Colonic mucosa (tissue), 4 donors: ENCODE data around the gene LDLRAD1. TPM values are rescaled to one million over a fixed set of nuclear protein-coding genes. Genes with fewer than 3 reads are reported as not detected.

Source experiments
- DNase-seq: peaks from one replicate; pipeline ENCODE4 v3.0.0-alpha.2; 2020
- H3K27ac ChIP-seq: fragments of 200-600 bp; one replicate; pipeline ENCODE4 v1.8.0; 2021
- H3K27me3 ChIP-seq: fragments of 200-600 bp; one replicate; pipeline ENCODE4 v1.8.0; 2021
- H3K36me3 ChIP-seq: fragments of 200-600 bp; one replicate; pipeline ENCODE4 v1.8.0; 2021
- H3K4me1 ChIP-seq: fragments of 200-600 bp; one replicate; pipeline ENCODE4 v1.8.0; 2021; ENCODE audit warnings: mild to moderate bottlenecking
- H3K4me3 ChIP-seq: fragments of 200-600 bp; one replicate; pipeline ENCODE4 v1.8.0; 2021
- H3K9ac ChIP-seq, 2 donors: one replicate each; pipeline ENCODE4 v1.7.0; 2013; ENCODE audit warnings: control low read depth in 2 of 2, low read depth in 2 of 2, low read length in 2 of 2
- H3K9me3 ChIP-seq: fragments of 200-600 bp; one replicate; pipeline ENCODE4 v1.8.0; 2021
- CTCF ChIP-seq: fragments of 200-600 bp; IDR thresholded peaks from one replicate; pipeline ENCODE4 v1.8.0; 2022; ENCODE audit warnings: antibody characterized with exemption, mild to moderate bottlenecking
- intact Hi-C: fragments of 100-400 bp; cut with DNase I; formaldehyde crosslinking; loops from one replicate; pipeline ENCODE4 v1.14.1; 2022
- total RNA-seq, 2 donors: library from RNA; stranded (reverse); fragmentation: NEBNext Ultra II Directional in 1 of 2; extraction: Animal tissue kit (Norgen Biotek cat#: 25700) in 1 of 2; gene quantifications; one replicate each; pipeline ENCODE4 v1.2.1, GENCODE V29; 2021
- donor health status: healthy.
- donor health status: DM: no; HTN: no; CAD: no.
- donor health status: DM: no; HTN: no; CAD: no.

Gene LDLRAD1
- under 1 TPM in 1 of 2 donors, not detected in 1; 0.24 TPM for total RNA-seq

- DNase-seq: peak; percentile 38
- Histone ChIP-seq H3K9me3 (no peaks in the 10 kb centered on the region), H3K27ac (no peak within 1 kb of the TSS), H3K36me3 (no peaks in the 10 kb centered on the region), H3K4me3 (no peak within 1 kb of the TSS), H3K4me1 (no peaks in the 10 kb centered on the region), H3K27me3 (no peaks in the 10 kb centered on the region), H3K9ac (no peak within 1 kb of the TSS)
- intact Hi-C loops: no loop called here
- no peak for TF ChIP-seq CTCF
Measured at GRCh38 chr1:54017979-54018378, at the start of gene LDLRAD1. LDLRAD1 (minus strand) TSS chr1:54018186; CDS start chr1:54018112, 74 bp downstream.

GRCh38 chr1:54064299-54064698 is 46.3 kb upstream of the LDLRAD1 start:
- Histone ChIP-seq H3K4me3 (no peak overlapping the region), H3K27ac (no peak overlapping the region), H3K9ac (no peak overlapping the region), H3K36me3 (no peaks in the 10 kb centered on the region), H3K27me3 (no peaks in the 10 kb centered on the region), H3K9me3 (no peaks in the 10 kb centered on the region), H3K4me1 (no peaks in the 10 kb centered on the region)
- intact Hi-C loops: loop anchor here (10.0 kb wide), 1 partner anchor 741 kb away; the partner anchor contains the start of gene TTC22
- no peak for TF ChIP-seq CTCF
- no peak for DNase-seq

GRCh38 chr1:54054438-54054749 is 36.4 kb upstream of the LDLRAD1 start:
- H3K4me1 ChIP-seq: peaks cover 9% of the 10 kb centered on the region
- intact Hi-C loops: no loop called here
- H3K9me3 ChIP-seq: no peaks in the 10 kb centered on the region
- peak overlapping the region in 1 of 2 donors; percentile 95 for H3K9ac ChIP-seq
- H3K27ac ChIP-seq: no peak overlapping the region
- no peaks in the 10 kb centered on the region for H3K27me3 ChIP-seq
- H3K4me3 ChIP-seq: peak overlapping the region; percentile 71
- no peak for TF ChIP-seq CTCF
- no peaks in the 10 kb centered on the region for H3K36me3 ChIP-seq
- no peak for DNase-seq

- Histone ChIP-seq H3K4me3 (peak overlapping the region; percentile 71), H3K9me3 (no peaks in the 10 kb centered on the region), H3K4me1 (peaks cover 14% of the 10 kb centered on the region), H3K36me3 (no peaks in the 10 kb centered on the region), H3K9ac (peak overlapping the region; percentile 76 to 95), H3K27ac (peak overlapping the region; percentile 96), H3K27me3 (no peaks in the 10 kb centered on the region)
- DNase-seq: no peak
- intact Hi-C loops: no loop called here
- TF ChIP-seq CTCF: no peak
Measured at GRCh38 chr1:54053745-54054437, 35.9 kb upstream of the LDLRAD1 start.

GRCh38 chr1:54052934-54053744 is 35.2 kb upstream of the LDLRAD1 start, which contains the start of the genes TCEANC2 and TMEM59:
TCEANC2 (plus strand) TSS chr1:54053608; CDS start chr1:54054423, 815 bp downstream.
TMEM59 (minus strand) TSS chr1:54053204; CDS start chr1:54053188, 16 bp downstream.
- peak within 1 kb of the TSS; percentile 71 for H3K4me3 ChIP-seq
- peak within 1 kb of the TSS; percentile 92 to 95 for H3K9ac ChIP-seq
- intact Hi-C loops: no loop called here
- TF ChIP-seq CTCF: no peak
- DNase-seq: peak; percentile 99
- H3K4me1 ChIP-seq: peaks cover 19% of the 10 kb centered on the region
- no peaks in the 10 kb centered on the region for H3K9me3 ChIP-seq
- H3K36me3 ChIP-seq: no peaks in the 10 kb centered on the region
- no peaks in the 10 kb centered on the region for H3K27me3 ChIP-seq
- H3K27ac ChIP-seq: peak within 1 kb of the TSS; percentile 96
